NCI-H1694 (cell line): Measurements from ENCODE around the gene AFF3.

ENCODE experiments used
- DNase-seq: peaks from one replicate; lab custom pipeline; 2025; lab: John Stamatoyannopoulos, UW

The AFF3 gene

GRCh38 chr2:99636144-99637034, 506.0 kb downstream of the AFF3 start:
- no peak for DNase-seq

DNA sequence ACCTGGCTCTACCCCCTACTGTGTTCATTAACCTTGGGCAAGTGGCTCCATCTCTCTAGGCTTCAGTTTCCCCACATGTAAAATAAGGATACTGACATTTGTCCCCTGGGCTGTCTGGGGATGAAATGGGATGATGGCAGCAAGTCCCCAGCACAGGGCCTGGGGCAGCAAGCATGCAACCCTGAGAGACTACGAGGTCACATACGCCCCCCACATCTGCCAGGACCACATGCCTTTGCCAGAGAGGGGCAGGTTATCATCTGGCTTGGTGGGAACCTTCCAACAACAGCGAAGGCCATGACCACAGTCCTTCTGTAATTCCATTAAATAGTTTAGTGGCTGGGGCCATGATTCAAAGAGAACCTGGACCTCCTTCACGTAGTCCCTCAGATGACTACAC, 506.7 kb downstream of the AFF3 start:
- DNase-seq = no peak

- DNase-seq = no peak
Observed at GRCh38 chr2:99634234-99634633, 508.2 kb downstream of the AFF3 start.

- no peak for DNase-seq
Observed at GRCh38 chr2:99631700-99632099, 510.7 kb downstream of the AFF3 start.

GRCh38 chr2:99629320-99629719, 513.1 kb downstream of the AFF3 start:
- no peak for DNase-seq

DNA sequence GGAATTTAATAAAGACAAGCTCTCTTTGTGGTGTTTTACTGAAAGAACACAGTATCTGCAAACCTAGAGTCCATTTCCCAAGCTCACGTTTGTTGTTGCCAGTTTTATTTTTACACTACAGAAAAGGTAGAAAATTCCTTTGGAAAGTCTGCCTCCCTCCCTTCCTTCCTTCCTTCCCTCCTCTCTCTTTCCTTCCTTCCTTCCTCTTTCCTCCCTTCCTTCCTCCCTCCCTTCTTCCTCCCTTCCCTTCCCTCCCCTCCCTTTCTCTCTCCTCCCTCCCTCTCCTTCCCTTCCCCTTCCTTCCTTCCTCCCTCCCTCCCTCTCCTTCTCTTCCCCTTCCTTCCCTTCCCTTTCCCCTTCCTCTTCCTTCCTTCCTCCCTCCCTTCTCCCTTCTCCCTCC, 516.2 kb downstream of the AFF3 start:
- DNase-seq = no peak

- no peak for DNase-seq
Observed at GRCh38 chr2:99624677-99625076, 517.7 kb downstream of the AFF3 start.

DNA sequence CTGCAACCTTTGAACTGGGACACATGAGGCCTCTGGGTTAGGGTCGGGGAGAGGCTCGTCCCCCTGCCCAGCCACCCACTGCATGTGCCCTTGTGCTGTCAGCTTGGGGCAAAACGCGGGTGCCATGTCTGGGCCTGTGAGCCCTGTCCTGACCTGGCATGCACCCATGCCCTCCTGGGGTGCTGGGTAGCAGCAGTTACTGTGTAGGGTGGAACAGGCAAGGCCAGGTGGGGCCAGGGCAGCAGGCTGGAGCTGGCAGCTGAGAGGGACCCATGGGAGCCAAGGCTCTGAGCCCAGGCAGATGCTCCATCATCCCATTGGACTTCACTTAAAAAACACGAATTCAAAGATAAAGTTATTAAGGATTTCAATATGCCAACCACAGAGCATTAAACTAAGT, 518.8 kb downstream of the AFF3 start:
- DNase-seq = no peak

DNA sequence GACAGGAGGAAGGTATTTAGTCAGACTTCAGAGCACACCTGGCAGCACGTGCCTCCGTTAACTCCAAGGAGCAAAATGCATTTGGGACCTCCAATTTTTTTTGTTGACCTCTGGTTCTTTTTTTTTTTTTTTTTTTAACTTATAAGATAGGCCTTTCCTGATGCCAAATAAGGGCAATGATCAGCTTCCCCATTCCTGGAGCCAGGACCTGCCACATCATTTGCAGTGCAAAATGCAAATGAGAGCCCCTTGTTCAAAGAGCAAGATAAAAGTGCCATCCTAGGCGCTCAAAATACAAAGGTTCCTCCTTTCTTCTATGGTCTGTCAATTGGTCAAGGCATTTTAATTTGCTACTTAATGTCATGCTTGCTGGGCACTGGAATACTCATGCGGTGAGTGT, 519.4 kb downstream of the AFF3 start:
- no peak for DNase-seq

DNA sequence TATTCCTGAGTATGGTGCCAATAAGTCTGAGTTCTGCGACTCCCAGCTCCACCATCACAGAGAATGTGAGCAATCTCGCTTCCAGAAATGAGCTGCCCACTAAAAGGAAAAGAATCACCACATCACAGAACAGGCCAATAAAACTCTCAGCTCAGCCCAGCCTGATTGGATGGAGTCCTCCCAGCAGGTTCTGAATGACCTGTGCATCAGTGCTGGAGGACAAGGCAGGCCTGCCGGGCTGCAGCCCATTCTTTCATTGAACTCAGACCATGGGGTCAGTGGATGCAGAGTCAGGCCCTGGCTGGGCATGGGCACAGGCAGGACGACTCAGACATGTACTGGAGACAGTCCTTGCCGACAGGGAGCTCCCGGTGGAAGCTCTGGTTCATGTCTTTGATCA, 519.9 kb downstream of the AFF3 start:
- DNase-seq = no peak

GRCh38 chr2:99621774-99622173, 520.6 kb downstream of the AFF3 start:
- DNase-seq = no peak

GRCh38 chr2:99621106-99621505, 521.3 kb downstream of the AFF3 start:
- no peak for DNase-seq

- no peak for DNase-seq
Observed at GRCh38 chr2:99619151-99619550, 523.2 kb downstream of the AFF3 start.

- DNase-seq = no peak
Observed at GRCh38 chr2:99618579-99619097, 523.8 kb downstream of the AFF3 start.

DNA sequence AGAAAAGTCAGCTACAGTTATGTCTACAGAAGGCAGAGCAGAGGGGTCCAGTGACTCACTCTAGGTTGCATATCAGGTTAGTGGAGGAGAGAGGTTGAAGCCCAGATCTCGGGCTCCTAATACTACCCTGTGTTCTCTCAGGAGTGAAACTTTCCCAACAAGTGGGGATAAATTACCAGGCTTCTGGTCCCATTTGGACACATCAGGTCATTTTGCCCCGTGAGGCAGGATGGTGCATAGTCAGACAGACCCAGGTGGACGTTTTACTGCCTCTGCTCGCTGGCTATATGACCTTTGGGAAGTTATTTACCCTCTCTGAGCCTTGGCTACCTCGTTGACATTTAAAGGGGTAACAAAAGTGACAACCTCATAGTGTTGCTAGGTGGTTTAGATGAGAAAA, 524.6 kb downstream of the AFF3 start:
- DNase-seq = no peak

DNA sequence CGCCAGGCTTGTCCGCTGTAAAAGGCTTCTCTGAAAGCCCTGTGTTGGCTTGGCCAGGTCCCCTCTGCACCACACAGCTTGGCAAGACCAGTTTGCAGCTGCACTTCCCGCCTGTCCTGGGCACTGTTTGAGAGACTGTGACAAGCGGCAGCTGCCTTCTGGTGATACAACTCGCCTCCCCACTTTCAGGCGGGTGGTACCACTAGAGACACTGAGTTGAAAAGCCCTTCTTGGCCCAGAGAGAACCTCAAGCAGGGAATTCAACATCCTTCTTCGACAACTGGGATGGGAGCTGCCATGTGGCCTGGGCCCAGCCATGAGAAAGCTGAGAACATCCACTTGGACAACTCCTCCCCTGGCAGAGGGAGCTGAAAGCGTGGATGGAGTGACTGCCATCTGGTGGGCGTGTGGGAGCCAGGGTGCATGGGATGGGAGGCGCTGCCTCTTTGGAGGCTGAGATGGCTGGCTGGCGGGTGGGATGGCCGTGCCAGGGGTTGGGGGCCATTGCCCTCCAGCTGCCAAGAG, 527.1 kb downstream of the AFF3 start:
- DNase-seq = no peak

- DNase-seq = no peak
Observed at GRCh38 chr2:99613980-99614379, 528.4 kb downstream of the AFF3 start.

DNA sequence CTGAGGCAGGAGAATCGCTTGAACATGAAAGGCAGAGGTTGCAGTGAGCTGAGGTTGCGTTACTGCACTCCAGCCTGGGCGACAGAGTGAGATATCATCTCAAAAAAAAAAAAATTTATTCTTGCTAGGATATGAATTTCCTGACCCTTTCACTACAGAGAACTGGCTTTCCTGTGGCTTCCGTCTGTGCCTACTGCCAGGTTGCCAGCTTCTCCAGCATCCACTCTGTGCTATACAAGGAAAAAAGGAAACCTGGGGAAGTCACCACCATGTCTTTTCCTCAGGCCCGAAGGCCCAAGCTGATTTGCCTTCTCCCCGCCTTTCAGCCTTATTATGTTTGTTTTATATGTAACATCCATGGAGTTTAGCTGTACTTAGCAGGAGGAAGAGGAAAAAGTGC, 530.6 kb downstream of the AFF3 start:
- DNase-seq = no peak

GRCh38 chr2:99611034-99611433, 531.4 kb downstream of the AFF3 start:
- no peak for DNase-seq

- DNase-seq = no peak
Observed at GRCh38 chr2:99609851-99610381, 532.5 kb downstream of the AFF3 start.

DNA sequence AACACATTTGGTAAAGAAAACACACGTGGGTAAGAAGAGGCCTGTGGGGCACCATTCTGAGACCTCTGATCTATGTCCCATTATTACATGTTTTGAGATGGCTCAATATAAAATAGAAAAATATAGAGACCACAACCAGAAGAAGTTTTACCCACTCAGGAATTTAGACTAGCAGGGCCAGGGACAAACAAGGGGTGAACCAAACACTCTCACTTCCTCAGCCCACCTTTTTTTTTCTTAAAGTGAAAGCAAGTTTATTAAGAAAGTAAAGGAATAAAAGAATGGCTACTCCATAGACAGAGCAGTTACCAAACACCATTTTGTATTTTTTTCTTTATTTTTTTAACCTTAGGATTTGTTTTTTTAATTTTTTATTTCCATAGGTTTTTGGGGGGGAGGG, 533.5 kb downstream of the AFF3 start:
- DNase-seq = no peak

DNA sequence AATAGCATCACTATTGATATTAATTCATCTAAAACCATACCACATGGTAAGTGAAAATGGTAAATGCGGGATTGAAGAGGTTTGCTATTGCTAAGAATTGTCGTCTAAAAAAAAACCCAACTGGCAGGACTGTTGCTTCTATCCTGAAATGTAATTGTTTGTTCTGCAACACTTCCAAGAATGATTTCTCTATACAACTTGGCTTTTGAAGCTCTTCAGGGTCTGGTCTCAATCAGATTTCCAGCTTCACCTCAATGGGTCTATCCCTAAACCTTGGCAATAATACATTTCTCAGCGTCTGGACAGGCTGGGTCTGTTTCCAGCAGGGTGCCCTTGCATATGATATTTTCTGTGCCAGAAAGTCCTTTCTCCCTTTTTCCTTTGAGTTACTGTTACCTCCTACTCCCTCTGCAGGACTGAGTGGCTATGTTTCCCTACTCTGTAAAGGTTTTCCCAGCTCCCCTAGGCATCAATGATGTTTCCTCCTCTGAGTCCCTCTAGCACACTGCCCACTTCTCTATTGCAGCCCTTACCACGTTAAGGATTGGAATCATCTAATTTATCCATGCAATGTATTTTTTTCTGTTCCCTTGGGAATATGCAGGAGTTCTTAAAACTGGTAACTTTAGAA, 534.4 kb downstream of the AFF3 start:
- no peak for DNase-seq

DNA sequence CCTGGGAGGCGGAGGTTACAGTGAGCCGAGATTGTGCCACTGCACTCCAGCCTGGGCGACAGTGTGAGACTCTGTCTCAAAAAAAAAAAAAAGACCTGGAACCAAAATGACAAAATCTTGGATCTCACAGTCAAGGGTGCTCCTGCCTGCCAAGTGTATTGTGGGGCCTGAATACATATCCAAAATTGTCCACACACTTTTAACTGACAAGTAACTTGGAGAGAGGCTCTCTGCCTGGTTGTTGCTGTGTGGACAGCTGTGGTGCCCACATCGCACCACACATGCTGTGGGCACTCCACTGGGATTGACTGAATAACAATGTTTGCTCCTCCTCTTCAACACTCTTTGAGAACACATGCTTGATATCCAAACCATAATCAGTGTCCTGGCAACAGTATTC, 534.9 kb downstream of the AFF3 start:
- no peak for DNase-seq
